Measurements from ENCODE around the gene CDC42BPA. TPM values are rescaled to one million over a fixed set of nuclear protein-coding genes. Genes with fewer than 3 reads are reported as not detected.

The CDC42BPA gene
- total and polyA plus RNA-seq, 2 of the 8 experiments (the other 6 are each of a cell fraction or from before 2014, with no cell fraction given) = 7.1 to 28.5 TPM

DNA sequence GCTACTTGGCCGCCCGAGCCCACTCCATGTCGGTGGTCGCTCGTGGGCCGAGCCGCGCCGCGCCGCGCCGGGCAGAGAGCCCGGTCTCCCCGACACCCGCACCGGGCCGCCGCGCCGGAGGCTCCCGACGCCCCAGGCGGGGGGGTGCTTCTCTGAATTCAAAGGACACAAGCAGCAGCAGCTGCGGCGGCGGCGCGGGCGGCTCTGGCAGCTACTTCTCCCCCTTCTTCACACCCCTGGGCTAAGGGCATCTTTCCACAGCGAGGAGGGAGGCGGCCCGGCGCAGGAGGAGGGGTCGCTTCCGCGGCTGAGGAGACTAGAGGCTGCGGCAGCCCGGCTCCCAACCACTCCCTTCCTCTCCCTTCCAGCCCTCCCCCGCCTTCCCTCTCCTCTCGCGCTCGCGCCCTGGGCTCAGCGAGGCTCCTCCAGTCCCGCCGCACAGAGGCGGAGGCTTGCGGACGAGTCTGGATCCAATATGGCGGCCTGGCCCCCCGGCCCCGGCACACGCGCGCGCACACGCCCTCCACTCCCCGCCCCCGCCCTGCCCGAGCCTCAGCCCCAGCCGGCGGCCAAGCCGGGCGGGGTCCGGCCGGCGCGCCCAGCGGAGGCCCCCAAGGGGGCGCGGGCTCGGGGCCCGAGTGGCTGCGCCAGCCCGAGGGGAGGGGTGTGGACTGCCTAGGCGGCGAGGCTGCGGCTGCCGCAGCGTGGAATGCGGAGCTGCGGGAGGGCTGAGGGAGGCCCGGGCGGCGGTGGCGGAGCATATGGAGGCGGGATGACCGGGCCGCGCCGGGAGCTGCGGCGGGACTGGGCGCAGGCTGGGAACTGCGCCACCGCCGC is at the start of gene CDC42BPA (continued):
- TF ChIP-seq, protein P1, sequence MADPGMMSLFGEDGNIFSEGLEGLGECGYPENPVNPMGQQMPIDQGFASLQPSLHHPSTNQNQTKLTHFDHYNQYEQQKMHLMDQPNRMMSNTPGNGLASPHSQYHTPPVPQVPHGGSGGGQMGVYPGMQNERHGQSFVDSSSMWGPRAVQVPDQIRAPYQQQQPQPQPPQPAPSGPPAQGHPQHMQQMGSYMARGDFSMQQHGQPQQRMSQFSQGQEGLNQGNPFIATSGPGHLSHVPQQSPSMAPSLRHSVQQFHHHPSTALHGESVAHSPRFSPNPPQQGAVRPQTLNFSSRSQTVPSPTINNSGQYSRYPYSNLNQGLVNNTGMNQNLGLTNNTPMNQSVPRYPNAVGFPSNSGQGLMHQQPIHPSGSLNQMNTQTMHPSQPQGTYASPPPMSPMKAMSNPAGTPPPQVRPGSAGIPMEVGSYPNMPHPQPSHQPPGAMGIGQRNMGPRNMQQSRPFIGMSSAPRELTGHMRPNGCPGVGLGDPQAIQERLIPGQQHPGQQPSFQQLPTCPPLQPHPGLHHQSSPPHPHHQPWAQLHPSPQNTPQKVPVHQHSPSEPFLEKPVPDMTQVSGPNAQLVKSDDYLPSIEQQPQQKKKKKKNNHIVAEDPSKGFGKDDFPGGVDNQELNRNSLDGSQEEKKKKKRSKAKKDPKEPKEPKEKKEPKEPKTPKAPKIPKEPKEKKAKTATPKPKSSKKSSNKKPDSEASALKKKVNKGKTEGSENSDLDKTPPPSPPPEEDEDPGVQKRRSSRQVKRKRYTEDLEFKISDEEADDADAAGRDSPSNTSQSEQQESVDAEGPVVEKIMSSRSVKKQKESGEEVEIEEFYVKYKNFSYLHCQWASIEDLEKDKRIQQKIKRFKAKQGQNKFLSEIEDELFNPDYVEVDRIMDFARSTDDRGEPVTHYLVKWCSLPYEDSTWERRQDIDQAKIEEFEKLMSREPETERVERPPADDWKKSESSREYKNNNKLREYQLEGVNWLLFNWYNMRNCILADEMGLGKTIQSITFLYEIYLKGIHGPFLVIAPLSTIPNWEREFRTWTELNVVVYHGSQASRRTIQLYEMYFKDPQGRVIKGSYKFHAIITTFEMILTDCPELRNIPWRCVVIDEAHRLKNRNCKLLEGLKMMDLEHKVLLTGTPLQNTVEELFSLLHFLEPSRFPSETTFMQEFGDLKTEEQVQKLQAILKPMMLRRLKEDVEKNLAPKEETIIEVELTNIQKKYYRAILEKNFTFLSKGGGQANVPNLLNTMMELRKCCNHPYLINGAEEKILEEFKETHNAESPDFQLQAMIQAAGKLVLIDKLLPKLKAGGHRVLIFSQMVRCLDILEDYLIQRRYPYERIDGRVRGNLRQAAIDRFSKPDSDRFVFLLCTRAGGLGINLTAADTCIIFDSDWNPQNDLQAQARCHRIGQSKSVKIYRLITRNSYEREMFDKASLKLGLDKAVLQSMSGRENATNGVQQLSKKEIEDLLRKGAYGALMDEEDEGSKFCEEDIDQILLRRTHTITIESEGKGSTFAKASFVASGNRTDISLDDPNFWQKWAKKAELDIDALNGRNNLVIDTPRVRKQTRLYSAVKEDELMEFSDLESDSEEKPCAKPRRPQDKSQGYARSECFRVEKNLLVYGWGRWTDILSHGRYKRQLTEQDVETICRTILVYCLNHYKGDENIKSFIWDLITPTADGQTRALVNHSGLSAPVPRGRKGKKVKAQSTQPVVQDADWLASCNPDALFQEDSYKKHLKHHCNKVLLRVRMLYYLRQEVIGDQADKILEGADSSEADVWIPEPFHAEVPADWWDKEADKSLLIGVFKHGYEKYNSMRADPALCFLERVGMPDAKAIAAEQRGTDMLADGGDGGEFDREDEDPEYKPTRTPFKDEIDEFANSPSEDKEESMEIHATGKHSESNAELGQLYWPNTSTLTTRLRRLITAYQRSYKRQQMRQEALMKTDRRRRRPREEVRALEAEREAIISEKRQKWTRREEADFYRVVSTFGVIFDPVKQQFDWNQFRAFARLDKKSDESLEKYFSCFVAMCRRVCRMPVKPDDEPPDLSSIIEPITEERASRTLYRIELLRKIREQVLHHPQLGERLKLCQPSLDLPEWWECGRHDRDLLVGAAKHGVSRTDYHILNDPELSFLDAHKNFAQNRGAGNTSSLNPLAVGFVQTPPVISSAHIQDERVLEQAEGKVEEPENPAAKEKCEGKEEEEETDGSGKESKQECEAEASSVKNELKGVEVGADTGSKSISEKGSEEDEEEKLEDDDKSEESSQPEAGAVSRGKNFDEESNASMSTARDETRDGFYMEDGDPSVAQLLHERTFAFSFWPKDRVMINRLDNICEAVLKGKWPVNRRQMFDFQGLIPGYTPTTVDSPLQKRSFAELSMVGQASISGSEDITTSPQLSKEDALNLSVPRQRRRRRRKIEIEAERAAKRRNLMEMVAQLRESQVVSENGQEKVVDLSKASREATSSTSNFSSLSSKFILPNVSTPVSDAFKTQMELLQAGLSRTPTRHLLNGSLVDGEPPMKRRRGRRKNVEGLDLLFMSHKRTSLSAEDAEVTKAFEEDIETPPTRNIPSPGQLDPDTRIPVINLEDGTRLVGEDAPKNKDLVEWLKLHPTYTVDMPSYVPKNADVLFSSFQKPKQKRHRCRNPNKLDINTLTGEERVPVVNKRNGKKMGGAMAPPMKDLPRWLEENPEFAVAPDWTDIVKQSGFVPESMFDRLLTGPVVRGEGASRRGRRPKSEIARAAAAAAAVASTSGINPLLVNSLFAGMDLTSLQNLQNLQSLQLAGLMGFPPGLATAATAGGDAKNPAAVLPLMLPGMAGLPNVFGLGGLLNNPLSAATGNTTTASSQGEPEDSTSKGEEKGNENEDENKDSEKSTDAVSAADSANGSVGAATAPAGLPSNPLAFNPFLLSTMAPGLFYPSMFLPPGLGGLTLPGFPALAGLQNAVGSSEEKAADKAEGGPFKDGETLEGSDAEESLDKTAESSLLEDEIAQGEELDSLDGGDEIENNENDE (IDR thresholded peaks at IDR 0.05; ENCODE audit: insufficient replicate concordance, low read length) = no peak
- TF ChIP-seq POLR2A (IDR thresholded peaks at IDR 0.05; ENCODE audit: control extremely low read depth in 1 of 2, low read depth in 2 of 2, low read length in 2 of 2) = peak; percentile 6 to 68; a peak in 2 of 3 replicates
- TF ChIP-seq POU5F1 (IDR thresholded peaks at IDR 0.05; ENCODE audit: low read depth, low read length) = no peak
- no peak for TF ChIP-seq RXRA (IDR thresholded peaks at IDR 0.05; ENCODE audit: insufficient read depth, low read depth, low read length)
- TF ChIP-seq CTBP2 (IDR thresholded peaks at IDR 0.05; ENCODE audit: borderline replicate concordance, insufficient read depth, insufficient read length, low read length) = no peak
- 0 out of 2 replicates have a peak, but pooled peaks have one; percentile 12 for TF ChIP-seq GTF2F1 (IDR thresholded peaks at IDR 0.05; ENCODE audit: borderline replicate concordance, low read depth, low read length)
- peak; percentile 64; the same call in 1 of the 2 replicates for TF ChIP-seq TEAD4 (IDR thresholded peaks at IDR 0.05; ENCODE audit: low read depth, low read length)
- TF ChIP-seq HDAC2 (IDR thresholded peaks at IDR 0.05; ENCODE audit: borderline replicate concordance in 1 of 2, low read depth in 2 of 2, low read length in 2 of 2) = no peak
- TF ChIP-seq SUZ12 (IDR thresholded peaks at IDR 0.05; ENCODE audit: low read length) = no peak
- no peak for TF ChIP-seq CEBPB (IDR thresholded peaks at IDR 0.05; ENCODE audit: low read depth, low read length)

All from H1 (cell line).